MM.1S (cell line): ENCODE data around the gene ARMC12.

ENCODE experiments used
- EZH2 ChIP-seq: fragments of 300-600 bp; sonication (generic); optimal IDR thresholded peaks from 2 replicates; pipeline ENCODE3; 2017; ENCODE audit warnings: low read depth, mild to moderate bottlenecking, antibody characterized with exemption, low read length, mixed read lengths
- TF ChIP-seq, protein P1 (sequence below): fragments of 300-600 bp; sonication (generic); IDR thresholded peaks from 2 replicates; pipeline ENCODE4 v1.5.1; 2016; ENCODE audit warnings: antibody characterized with exemption, low read length, mixed read lengths

DNA sequence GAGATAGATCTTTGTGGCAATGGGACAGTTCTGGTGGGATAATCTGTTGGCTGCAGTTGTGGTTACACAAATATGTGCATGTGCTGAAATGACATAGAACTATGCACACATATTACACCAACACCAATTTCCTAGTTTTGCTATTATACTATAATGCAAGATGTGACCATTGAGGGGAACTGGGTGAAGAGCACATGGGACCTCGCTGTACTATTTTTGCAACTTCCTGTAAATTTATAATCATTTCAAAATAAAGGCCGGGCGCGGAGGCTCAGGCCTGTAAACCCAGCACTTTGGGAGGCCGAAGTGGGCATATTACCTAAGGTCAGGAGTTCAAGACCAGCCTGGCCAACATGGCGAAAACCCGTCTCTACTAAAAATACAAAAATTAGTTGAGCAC, 8.7 kb downstream of the ARMC12 start:
- TF ChIP-seq, protein P1, sequence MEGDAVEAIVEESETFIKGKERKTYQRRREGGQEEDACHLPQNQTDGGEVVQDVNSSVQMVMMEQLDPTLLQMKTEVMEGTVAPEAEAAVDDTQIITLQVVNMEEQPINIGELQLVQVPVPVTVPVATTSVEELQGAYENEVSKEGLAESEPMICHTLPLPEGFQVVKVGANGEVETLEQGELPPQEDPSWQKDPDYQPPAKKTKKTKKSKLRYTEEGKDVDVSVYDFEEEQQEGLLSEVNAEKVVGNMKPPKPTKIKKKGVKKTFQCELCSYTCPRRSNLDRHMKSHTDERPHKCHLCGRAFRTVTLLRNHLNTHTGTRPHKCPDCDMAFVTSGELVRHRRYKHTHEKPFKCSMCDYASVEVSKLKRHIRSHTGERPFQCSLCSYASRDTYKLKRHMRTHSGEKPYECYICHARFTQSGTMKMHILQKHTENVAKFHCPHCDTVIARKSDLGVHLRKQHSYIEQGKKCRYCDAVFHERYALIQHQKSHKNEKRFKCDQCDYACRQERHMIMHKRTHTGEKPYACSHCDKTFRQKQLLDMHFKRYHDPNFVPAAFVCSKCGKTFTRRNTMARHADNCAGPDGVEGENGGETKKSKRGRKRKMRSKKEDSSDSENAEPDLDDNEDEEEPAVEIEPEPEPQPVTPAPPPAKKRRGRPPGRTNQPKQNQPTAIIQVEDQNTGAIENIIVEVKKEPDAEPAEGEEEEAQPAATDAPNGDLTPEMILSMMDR: no peak
- TF ChIP-seq EZH2: no peak
